Choroid plexus epithelial cell (primary cell): ENCODE data around the gene C1orf21.

Source experiments
- DNase-seq: peaks from one replicate; pipeline ENCODE4 v3.0.0-alpha.2; 2010; ENCODE audit warnings: low read depth
- H3K4me3 ChIP-seq: 2 replicates; pipeline ENCODE4 v1.5.1; 2011; ENCODE audit warnings: low read depth, mild to moderate bottlenecking, control low read depth, low read length, moderate library complexity
- TF ChIP-seq, protein P1 (sequence below): conservative IDR thresholded peaks from 2 replicates; pipeline ENCODE4 v1.5.1; 2011; ENCODE audit warnings: low read depth, mild to moderate bottlenecking, control low read depth, inconsistent platforms, low read length, moderate library complexity

The C1orf21 gene

DNA sequence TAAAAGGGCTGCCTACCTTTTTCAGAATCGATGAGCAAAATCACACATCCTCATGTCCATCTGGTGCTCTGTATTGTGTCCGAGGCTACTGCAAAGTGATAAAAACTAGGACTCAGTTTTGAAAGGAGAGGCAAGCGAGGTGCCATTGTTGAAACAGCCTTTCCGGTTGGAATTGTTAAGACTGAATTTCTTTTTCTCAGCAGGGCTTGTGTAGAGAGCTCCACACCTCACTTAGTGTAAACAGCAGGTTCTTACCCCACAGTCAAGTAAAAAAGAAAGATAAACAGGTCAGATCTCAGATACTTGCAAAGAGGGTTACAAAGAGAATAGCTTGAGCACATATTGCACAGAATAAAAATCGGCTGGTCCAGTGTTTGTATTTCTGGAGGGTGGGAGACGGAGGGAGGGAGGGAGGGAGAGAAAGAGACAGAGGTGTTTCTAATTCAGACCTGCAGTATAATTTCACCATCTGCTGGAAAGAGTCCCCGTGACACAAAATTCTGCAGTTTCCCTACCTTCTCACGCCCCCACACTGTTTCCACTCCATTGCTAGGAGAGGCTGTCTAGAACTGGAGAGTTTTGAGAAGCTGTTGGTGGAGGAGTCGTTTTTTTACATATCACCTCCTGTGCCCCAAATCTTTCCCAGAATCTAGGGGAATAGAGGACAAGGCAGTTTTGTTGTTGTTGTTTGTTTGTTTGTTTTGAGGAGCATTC, 285.3 kb downstream of the C1orf21 start:
- TF ChIP-seq, protein P1, sequence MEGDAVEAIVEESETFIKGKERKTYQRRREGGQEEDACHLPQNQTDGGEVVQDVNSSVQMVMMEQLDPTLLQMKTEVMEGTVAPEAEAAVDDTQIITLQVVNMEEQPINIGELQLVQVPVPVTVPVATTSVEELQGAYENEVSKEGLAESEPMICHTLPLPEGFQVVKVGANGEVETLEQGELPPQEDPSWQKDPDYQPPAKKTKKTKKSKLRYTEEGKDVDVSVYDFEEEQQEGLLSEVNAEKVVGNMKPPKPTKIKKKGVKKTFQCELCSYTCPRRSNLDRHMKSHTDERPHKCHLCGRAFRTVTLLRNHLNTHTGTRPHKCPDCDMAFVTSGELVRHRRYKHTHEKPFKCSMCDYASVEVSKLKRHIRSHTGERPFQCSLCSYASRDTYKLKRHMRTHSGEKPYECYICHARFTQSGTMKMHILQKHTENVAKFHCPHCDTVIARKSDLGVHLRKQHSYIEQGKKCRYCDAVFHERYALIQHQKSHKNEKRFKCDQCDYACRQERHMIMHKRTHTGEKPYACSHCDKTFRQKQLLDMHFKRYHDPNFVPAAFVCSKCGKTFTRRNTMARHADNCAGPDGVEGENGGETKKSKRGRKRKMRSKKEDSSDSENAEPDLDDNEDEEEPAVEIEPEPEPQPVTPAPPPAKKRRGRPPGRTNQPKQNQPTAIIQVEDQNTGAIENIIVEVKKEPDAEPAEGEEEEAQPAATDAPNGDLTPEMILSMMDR: no peak
- no peak for DNase-seq
- H3K4me3 ChIP-seq: no peak overlapping the region

DNA sequence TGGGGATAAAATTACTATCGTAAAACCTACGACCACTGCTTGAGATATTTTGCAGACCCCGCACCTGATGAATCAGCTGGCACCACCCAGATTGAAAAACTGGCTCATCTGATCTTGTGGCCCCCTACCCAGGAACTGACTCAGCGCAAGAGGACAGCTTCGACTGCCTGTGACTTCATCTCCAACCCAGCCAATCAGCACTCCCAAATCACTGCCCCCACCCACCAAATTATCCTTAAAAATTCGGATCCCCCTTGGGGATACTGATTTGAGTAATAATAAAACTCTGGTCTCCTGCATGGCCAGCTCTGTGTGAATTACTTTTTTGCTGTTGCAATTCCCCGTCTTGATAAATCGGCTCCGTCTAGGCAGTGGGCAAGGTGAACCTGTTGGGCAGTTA, 286.5 kb downstream of the C1orf21 start:
- no peak for DNase-seq
- no peak overlapping the region for H3K4me3 ChIP-seq
- TF ChIP-seq, protein P1: no peak

DNA sequence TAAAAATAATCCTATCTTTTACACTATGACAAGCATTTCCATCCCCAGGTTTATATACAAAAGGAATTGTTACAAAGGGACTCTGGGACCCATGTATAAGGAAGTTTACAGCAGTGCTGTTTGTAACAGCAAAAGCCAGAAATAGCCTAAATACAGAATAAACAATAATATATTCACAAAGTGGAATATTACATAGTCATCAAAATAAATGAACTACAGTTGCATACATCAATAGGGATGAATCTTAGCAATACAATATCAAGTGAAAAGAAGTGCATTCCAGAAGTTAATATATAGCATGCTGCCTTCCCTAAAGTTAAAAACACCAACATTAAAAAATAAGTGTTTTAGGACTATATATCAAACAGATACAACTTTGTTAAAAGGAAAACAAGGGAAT, 290.5 kb downstream of the C1orf21 start:
- no peak overlapping the region for H3K4me3 ChIP-seq
- DNase-seq: no peak
- TF ChIP-seq, protein P1: no peak
